Lung (tissue), 12 donors: ENCODE results near the gene CST2. TPM values are rescaled to one million over a fixed set of nuclear protein-coding genes. Genes with fewer than 3 reads are reported as not detected.

Experiments
- ATAC-seq: fragments of 200-7000 bp; cut with Tn5 transposase; one replicate; pipeline ENCODE4 v1.9.1; 2020; ENCODE audit warnings: moderate number of reproducible peaks; ENCODE audit not compliant: insufficient read depth, low FRiP score
- DNase-seq, 3 donors: peaks; one replicate each; pipeline ENCODE4 v3.0.0-alpha.2; 2013 to 2017
- H3K27ac ChIP-seq, 2 donors: one replicate each; pipeline ENCODE4 v1.5.1; 2013; ENCODE audit warnings: mild to moderate bottlenecking in 2 of 2, moderate library complexity in 2 of 2, control low read depth in 1 of 2, inconsistent platforms in 1 of 2, low read depth in 1 of 2, low read length in 1 of 2
- H3K27me3 ChIP-seq, 3 donors: one replicate each; pipeline ENCODE4 v1.5.1; 2013; ENCODE audit warnings: low read length in 2 of 3; ENCODE audit not compliant: control insufficient read depth in 3 of 3, insufficient read depth in 3 of 3
- H3K36me3 ChIP-seq, 4 donors: one replicate each; pipeline ENCODE4 v1.5.1; 2013; ENCODE audit warnings: low read length in 4 of 4, mild to moderate bottlenecking in 1 of 4, moderate library complexity in 1 of 4; ENCODE audit not compliant: control insufficient read depth in 4 of 4, insufficient read depth in 4 of 4
- H3K4me1 ChIP-seq, 5 donors: one replicate each; pipeline ENCODE4 v1.5.1; 2013; ENCODE audit warnings: low read length in 5 of 5, mild to moderate bottlenecking in 2 of 5, moderate library complexity in 1 of 5; ENCODE audit not compliant: control insufficient read depth in 5 of 5, insufficient read depth in 5 of 5
- H3K4me3 ChIP-seq: one replicate; pipeline ENCODE4 v1.5.1; 2013; ENCODE audit warnings: mild to moderate bottlenecking, control low read depth, moderate library complexity
- H3K9ac ChIP-seq, 2 donors: one replicate each; pipeline ENCODE4 v1.5.1; 2013; ENCODE audit warnings: low read length in 2 of 2, control low read depth in 1 of 2; ENCODE audit not compliant: insufficient read depth in 1 of 2
- H3K9me3 ChIP-seq, 4 donors: one replicate each; pipeline ENCODE4 v1.5.1; 2013; ENCODE audit warnings: low read length in 3 of 4, mild to moderate bottlenecking in 1 of 4, moderate library complexity in 1 of 4; ENCODE audit not compliant: control insufficient read depth in 4 of 4, insufficient read depth in 3 of 4
- WGBS, 2 donors: extraction: QIAGEN DNeasy Blood & Tissue Kit; methylation state at CpG; one replicate each; pipeline ENCODE4 v1.1.7; 2013; 5-methylcytosine and 5-hydroxymethylcytosine counted together
- polyA plus RNA-seq, 2 donors: library from polyadenylated mRNA; stranded (reverse); fragments of 200-250 nt; gene quantifications; one replicate each; pipeline ENCODE4 v1.2.1, GENCODE V29; 2013
- total RNA-seq, 2 donors: library from RNA; depleted of rRNA in 1 of 2; stranded (reverse); fragments of >200 nt in 1 of 2; gene quantifications; one replicate each; pipeline ENCODE4 v1.2.1, GENCODE V29; 2014 to 2021
- TF ChIP-seq, protein P1 (sequence below): IDR thresholded peaks from 2 replicates; pipeline ENCODE4 v1.5.1; 2012; ENCODE audit warnings: mild to moderate bottlenecking; ENCODE audit errors: control extremely low read depth, extremely low read depth
- donor health status: control.
- donor health status: control.
- donor health status: Bipolar disorder and iron deficiency.
- donor health status: healthy.
- donor health status: DM: yes; HTN: yes; CAD: no.

The CST2 gene
- total and polyA plus RNA-seq, 4 donors = 0.28 to 1.1 (median 0.31) TPM; not detected in 1

- ATAC-seq (no peak), DNase-seq (no peak)
- Histone ChIP-seq H3K9ac (no peak overlapping the region), H3K27me3 (no peaks in the 10 kb centered on the region), H3K36me3 (no peaks in the 10 kb centered on the region), H3K9me3 (peaks cover 0 to 6% (median 0%) of the 10 kb centered on the region in 4 donors), H3K4me1 (no peaks in the 10 kb centered on the region), H3K27ac (no peak overlapping the region), H3K4me3 (no peak overlapping the region)
- TF ChIP-seq, protein P1, sequence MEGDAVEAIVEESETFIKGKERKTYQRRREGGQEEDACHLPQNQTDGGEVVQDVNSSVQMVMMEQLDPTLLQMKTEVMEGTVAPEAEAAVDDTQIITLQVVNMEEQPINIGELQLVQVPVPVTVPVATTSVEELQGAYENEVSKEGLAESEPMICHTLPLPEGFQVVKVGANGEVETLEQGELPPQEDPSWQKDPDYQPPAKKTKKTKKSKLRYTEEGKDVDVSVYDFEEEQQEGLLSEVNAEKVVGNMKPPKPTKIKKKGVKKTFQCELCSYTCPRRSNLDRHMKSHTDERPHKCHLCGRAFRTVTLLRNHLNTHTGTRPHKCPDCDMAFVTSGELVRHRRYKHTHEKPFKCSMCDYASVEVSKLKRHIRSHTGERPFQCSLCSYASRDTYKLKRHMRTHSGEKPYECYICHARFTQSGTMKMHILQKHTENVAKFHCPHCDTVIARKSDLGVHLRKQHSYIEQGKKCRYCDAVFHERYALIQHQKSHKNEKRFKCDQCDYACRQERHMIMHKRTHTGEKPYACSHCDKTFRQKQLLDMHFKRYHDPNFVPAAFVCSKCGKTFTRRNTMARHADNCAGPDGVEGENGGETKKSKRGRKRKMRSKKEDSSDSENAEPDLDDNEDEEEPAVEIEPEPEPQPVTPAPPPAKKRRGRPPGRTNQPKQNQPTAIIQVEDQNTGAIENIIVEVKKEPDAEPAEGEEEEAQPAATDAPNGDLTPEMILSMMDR = no peak
- WGBS, 2 donors = 79 to 88% methylated on average over 7 of the region's 7 CpGs
These were observed 52.4 kb downstream of the CST2 start for GRCh38 chr20:23774081-23774480.

Other genes starting within 250 kb of the CST2 start
- not detected for gene CST9, start 220.8 kb downstream of the CST2 start, total RNA-seq
- gene CST9, start 220.8 kb downstream of the CST2 start, polyA plus RNA-seq = not detected
- gene CST3, start 188.8 kb downstream of the CST2 start, total RNA-seq = 100 to 1,000 TPM; 238 to 726 TPM
- gene CST3, start 188.8 kb downstream of the CST2 start, polyA plus RNA-seq = 100 to 1,000 TPM; 557 to 780 TPM
- not detected for gene CST4, start 137.7 kb downstream of the CST2 start, total RNA-seq
- not detected for gene CST4, start 137.7 kb downstream of the CST2 start, polyA plus RNA-seq
- not detected for gene CST1, start 75.8 kb downstream of the CST2 start, total RNA-seq
- gene CST1, start 75.8 kb downstream of the CST2 start, polyA plus RNA-seq = not detected
- under 1 TPM in 1 of 2 donors, not detected in 1; 0.37 TPM for gene CST5, start 53.0 kb upstream of the CST2 start, total RNA-seq
- gene CST5, start 53.0 kb upstream of the CST2 start, polyA plus RNA-seq = under 1 TPM; 0.55 to 0.65 TPM
- 10 to 100 TPM in 1 of 2 donors, 1 to 10 TPM in 1; 4.2 to 28.5 TPM for gene GGTLC1, start 162.1 kb upstream of the CST2 start, total RNA-seq
- gene GGTLC1, start 162.1 kb upstream of the CST2 start, polyA plus RNA-seq = 10 to 100 TPM in 1 of 2 donors, 1 to 10 TPM in 1; 6.4 to 98.4 TPM